ENCODE measurements around the gene UGT1A4. TPM values are rescaled to one million over a fixed set of nuclear protein-coding genes. Genes with fewer than 3 reads are reported as not detected.

Gene UGT1A4
- total RNA-seq, 1 donor: not detected

- H3K27ac ChIP-seq (ENCODE audit: low read depth, low read length): no peak overlapping the region
- no peak for TF ChIP-seq CTCF (IDR thresholded peaks at IDR 0.05; ENCODE audit: extremely low read depth, low read depth, low read length)
- peaks cover 8% of the 10 kb centered on the region for H3K27me3 ChIP-seq (ENCODE audit: insufficient read depth, low read length)
- no peaks in the 10 kb centered on the region for H3K36me3 ChIP-seq (ENCODE audit: insufficient read depth, low read length)
- no peak for DNase-seq (ENCODE audit: insufficient read length, low spot score, missing footprints)
- H3K4me3 ChIP-seq (ENCODE audit: insufficient read depth, low read length): no peak overlapping the region
- H2AFZ ChIP-seq (ENCODE audit: low read length): no peak overlapping the region
- peaks cover 6% of the 10 kb centered on the region for H3K4me1 ChIP-seq (ENCODE audit: insufficient read depth, low read length)
- no peaks in the 10 kb centered on the region for H3K9me3 ChIP-seq (ENCODE audit: low read depth, low read length)
- no peaks in the 10 kb centered on the region for H3K79me2 ChIP-seq (ENCODE audit: insufficient read depth, low read length)
- no peak overlapping the region for H3K4me2 ChIP-seq (ENCODE audit: insufficient read depth, low read length)
- H4K20me1 ChIP-seq (ENCODE audit: insufficient read depth, low read length): no peaks in the 10 kb centered on the region
Observed at GRCh38 chr2:233691443-233692433, 26.8 kb upstream of the UGT1A4 start.

- Histone ChIP-seq H3K27me3 (ENCODE audit: insufficient read depth, low read length) (peaks cover 8% of the 10 kb centered on the region), H2AFZ (ENCODE audit: low read length) (no peak within 1 kb of the TSS), H3K27ac (ENCODE audit: low read depth, low read length) (no peak within 1 kb of the TSS), H3K36me3 (ENCODE audit: insufficient read depth, low read length) (no peaks in the 10 kb centered on the region), H3K79me2 (ENCODE audit: insufficient read depth, low read length) (no peaks in the 10 kb centered on the region), H3K4me3 (ENCODE audit: insufficient read depth, low read length) (no peak within 1 kb of the TSS), H4K20me1 (ENCODE audit: insufficient read depth, low read length) (no peaks in the 10 kb centered on the region), H3K4me2 (ENCODE audit: insufficient read depth, low read length) (no peak within 1 kb of the TSS), H3K4me1 (ENCODE audit: insufficient read depth, low read length) (peaks cover 6% of the 10 kb centered on the region), H3K9me3 (ENCODE audit: low read depth, low read length) (no peaks in the 10 kb centered on the region)
- no peak for TF ChIP-seq CTCF (IDR thresholded peaks at IDR 0.05; ENCODE audit: extremely low read depth, low read depth, low read length)
- no peak for DNase-seq (ENCODE audit: insufficient read length, low spot score, missing footprints)
Observed at GRCh38 chr2:233692648-233693047, 25.9 kb upstream of the UGT1A4 start, which contains the start of gene UGT1A6. TSS of gene UGT1A6 (plus strand) at chr2:233692890. CDS start at chr2:233693005, 115 bp downstream.

- peaks cover 6% of the 10 kb centered on the region for H3K4me1 ChIP-seq (ENCODE audit: insufficient read depth, low read length)
- no peaks in the 10 kb centered on the region for H3K79me2 ChIP-seq (ENCODE audit: insufficient read depth, low read length)
- H3K4me2 ChIP-seq (ENCODE audit: insufficient read depth, low read length): no peak overlapping the region
- H3K27ac ChIP-seq (ENCODE audit: low read depth, low read length): no peak overlapping the region
- no peaks in the 10 kb centered on the region for H3K9me3 ChIP-seq (ENCODE audit: low read depth, low read length)
- no peak for TF ChIP-seq CTCF (IDR thresholded peaks at IDR 0.05; ENCODE audit: extremely low read depth, low read depth, low read length)
- no peaks in the 10 kb centered on the region for H4K20me1 ChIP-seq (ENCODE audit: insufficient read depth, low read length)
- no peak overlapping the region for H2AFZ ChIP-seq (ENCODE audit: low read length)
- DNase-seq (ENCODE audit: insufficient read length, low spot score, missing footprints): no peak
- peaks cover 8% of the 10 kb centered on the region for H3K27me3 ChIP-seq (ENCODE audit: insufficient read depth, low read length)
- no peak overlapping the region for H3K4me3 ChIP-seq (ENCODE audit: insufficient read depth, low read length)
- no peaks in the 10 kb centered on the region for H3K36me3 ChIP-seq (ENCODE audit: insufficient read depth, low read length)
Observed at GRCh38 chr2:233693963-233694362, 24.6 kb upstream of the UGT1A4 start.

- H3K79me2 ChIP-seq (ENCODE audit: insufficient read depth, low read length): no peaks in the 10 kb centered on the region
- no peak overlapping the region for H3K4me2 ChIP-seq (ENCODE audit: insufficient read depth, low read length)
- DNase-seq (ENCODE audit: insufficient read length, low spot score, missing footprints): no peak
- no peak overlapping the region for H2AFZ ChIP-seq (ENCODE audit: low read length)
- H4K20me1 ChIP-seq (ENCODE audit: insufficient read depth, low read length): no peaks in the 10 kb centered on the region
- H3K36me3 ChIP-seq (ENCODE audit: insufficient read depth, low read length): no peaks in the 10 kb centered on the region
- no peak for TF ChIP-seq CTCF (IDR thresholded peaks at IDR 0.05; ENCODE audit: extremely low read depth, low read depth, low read length)
- peaks cover 8% of the 10 kb centered on the region for H3K4me1 ChIP-seq (ENCODE audit: insufficient read depth, low read length)
- H3K27ac ChIP-seq (ENCODE audit: low read depth, low read length): no peak overlapping the region
- H3K4me3 ChIP-seq (ENCODE audit: insufficient read depth, low read length): no peak overlapping the region
- H3K9me3 ChIP-seq (ENCODE audit: low read depth, low read length): no peaks in the 10 kb centered on the region
- H3K27me3 ChIP-seq (ENCODE audit: insufficient read depth, low read length): no peaks in the 10 kb centered on the region
Observed at GRCh38 chr2:233698740-233699139, 19.8 kb upstream of the UGT1A4 start.
